A549 (cell line): Measurements from ENCODE around the gene SRMS.

Source experiments
- CHD2 ChIP-seq: fragments of 150-350 bp; IDR thresholded peaks from 2 replicates; pipeline ENCODE4 v1.6.1; 2014; ENCODE audit warnings: low read length; ENCODE audit not compliant: partially characterized antibody
- CTCF ChIP-seq: fragments of >200 bp; sonication (Bioruptor Twin); formaldehyde crosslinking; IDR thresholded peaks from 3 replicates; pipeline ENCODE4 v1.5.1; 2016
- EP300 ChIP-seq, 2 experiments: fragments of >200 bp; sonication (Bioruptor Twin); formaldehyde crosslinking; IDR thresholded peaks; 2 replicates in 1 of 2; 3 replicates in 1 of 2; pipeline ENCODE4 v1.6.1; 2016 to 2017
- HDAC2 ChIP-seq: fragments of 200-600 bp; sonication (generic); IDR thresholded peaks from 2 replicates; pipeline ENCODE4 v1.6.1; 2016
- HEYL ChIP-seq: fragments of 250-450 bp; sonication (Bioruptor Pico); IDR thresholded peaks from 2 replicates; pipeline ENCODE4 v1.8.0; 2021; ENCODE audit warnings: mild to moderate bottlenecking, moderate library complexity
- JUNB ChIP-seq: fragments of >200 bp; sonication (Bioruptor Twin); formaldehyde crosslinking; IDR thresholded peaks from 2 replicates; pipeline ENCODE4 v1.6.1; 2016
- MYC ChIP-seq: IDR thresholded peaks from 2 replicates; pipeline ENCODE4 v1.6.1; 2012; ENCODE audit warnings: mild to moderate bottlenecking, inconsistent platforms, low read length, improper control_type of control experiment, borderline replicate concordance
- POLR2A ChIP-seq: IDR thresholded peaks from 2 replicates; pipeline ENCODE4 v1.6.1; 2012; ENCODE audit warnings: mild to moderate bottlenecking, low read length
- RCOR1 ChIP-seq: fragments of 150-350 bp; IDR thresholded peaks from 2 replicates; pipeline ENCODE4 v1.6.1; 2014; ENCODE audit warnings: antibody characterized with exemption, low read length, low read depth
- RNF2 ChIP-seq: fragments of 200-600 bp; sonication (generic); IDR thresholded peaks from 2 replicates; pipeline ENCODE4 v1.6.1; 2016; ENCODE audit warnings: low read depth, mild to moderate bottlenecking, antibody characterized with exemption, moderate library complexity, borderline replicate concordance
- TF ChIP-seq, protein P1 (sequence below): fragments of 150-350 bp; IDR thresholded peaks from 2 replicates; pipeline ENCODE4 v1.6.1; 2014; ENCODE audit warnings: low read depth, mild to moderate bottlenecking, low read length

GRCh38 chr20:63555661-63556381 lies 8.3 kb upstream of the SRMS start:
- TF ChIP-seq POLR2A (no peak), HEYL (no peak), CTCF (no peak), MYC (no peak), RNF2 (no peak), HDAC2 (no peak), EP300 (IDR thresholded peaks at IDR 0.05) (no peak), JUNB (no peak), RCOR1 (no peak), CHD2 (no peak)
- TF ChIP-seq, protein P1, sequence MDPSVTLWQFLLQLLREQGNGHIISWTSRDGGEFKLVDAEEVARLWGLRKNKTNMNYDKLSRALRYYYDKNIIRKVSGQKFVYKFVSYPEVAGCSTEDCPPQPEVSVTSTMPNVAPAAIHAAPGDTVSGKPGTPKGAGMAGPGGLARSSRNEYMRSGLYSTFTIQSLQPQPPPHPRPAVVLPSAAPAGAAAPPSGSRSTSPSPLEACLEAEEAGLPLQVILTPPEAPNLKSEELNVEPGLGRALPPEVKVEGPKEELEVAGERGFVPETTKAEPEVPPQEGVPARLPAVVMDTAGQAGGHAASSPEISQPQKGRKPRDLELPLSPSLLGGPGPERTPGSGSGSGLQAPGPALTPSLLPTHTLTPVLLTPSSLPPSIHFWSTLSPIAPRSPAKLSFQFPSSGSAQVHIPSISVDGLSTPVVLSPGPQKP = no peak
